Parathyroid adenoma (tissue), 2 donors: ENCODE measurements around the gene SUPT3H.

Experiments used
- H2AFZ ChIP-seq: fragments of 300-600 bp; sonication (generic); one replicate; pipeline ENCODE4 v1.7.0; 2017; ENCODE audit warnings: antibody characterized with exemption, mild to moderate bottlenecking
- H3K27ac ChIP-seq: fragments of 300-600 bp; sonication (generic); one replicate; pipeline ENCODE4 v1.7.0; 2017
- H3K27me3 ChIP-seq: fragments of 300-600 bp; sonication (generic); one replicate; pipeline ENCODE4 v1.7.0; 2017; ENCODE audit warnings: low read length; ENCODE audit not compliant: control insufficient read depth, insufficient read depth
- H3K36me3 ChIP-seq: fragments of 300-600 bp; sonication (generic); one replicate; pipeline ENCODE4 v1.7.0; 2017; ENCODE audit warnings: low read length; ENCODE audit not compliant: control insufficient read depth, insufficient read depth
- H3K4me1 ChIP-seq: fragments of 300-600 bp; sonication (generic); one replicate; pipeline ENCODE4 v1.7.0; 2017; ENCODE audit warnings: control low read depth
- H3K4me2 ChIP-seq: fragments of 300-600 bp; sonication (generic); one replicate; pipeline ENCODE4 v1.7.0; 2017; ENCODE audit warnings: low read length
- H3K4me3 ChIP-seq: fragments of 300-600 bp; sonication (generic); one replicate; pipeline ENCODE4 v1.7.0; 2017; ENCODE audit warnings: low read depth, low read length
- H3K79me2 ChIP-seq: fragments of 300-600 bp; sonication (generic); one replicate; pipeline ENCODE4 v1.7.0; 2017; ENCODE audit warnings: control low read depth
- H3K9ac ChIP-seq: fragments of 300-600 bp; sonication (generic); one replicate; pipeline ENCODE4 v1.7.0; 2017; ENCODE audit warnings: mild to moderate bottlenecking
- H3K9me3 ChIP-seq: fragments of 300-600 bp; sonication (generic); one replicate; pipeline ENCODE4 v1.7.0; 2017; ENCODE audit warnings: low read length; ENCODE audit not compliant: control insufficient read depth
- CTCF ChIP-seq: fragments of 300-600 bp; sonication (generic); IDR thresholded peaks from one replicate; pipeline ENCODE4 v1.7.0; 2017; ENCODE audit warnings: antibody characterized with exemption, mild to moderate bottlenecking
- donor health status: primary hyperparathyroidism.

SUPT3H gene

GRCh38 chr6:44850312-44850711 lies 527.4 kb downstream of the SUPT3H start:
- Histone ChIP-seq H3K9ac (no peak overlapping the region), H3K27ac (no peak overlapping the region), H3K4me3 (no peak overlapping the region), H3K27me3 (no peaks in the 10 kb centered on the region), H3K4me1 (no peaks in the 10 kb centered on the region), H3K4me2 (no peak overlapping the region), H2AFZ (no peak overlapping the region), H3K9me3 (no peaks in the 10 kb centered on the region), H3K36me3 (no peaks in the 10 kb centered on the region), H3K79me2 (no peaks in the 10 kb centered on the region)
- TF ChIP-seq CTCF, result no peak

GRCh38 chr6:44849806-44850205 lies 527.9 kb downstream of the SUPT3H start:
- no peak overlapping the region for H3K4me3 ChIP-seq
- H3K27me3 ChIP-seq, result no peaks in the 10 kb centered on the region
- no peaks in the 10 kb centered on the region for H3K4me1 ChIP-seq
- no peaks in the 10 kb centered on the region for H3K36me3 ChIP-seq
- no peaks in the 10 kb centered on the region for H3K79me2 ChIP-seq
- H3K9me3 ChIP-seq, result no peaks in the 10 kb centered on the region
- no peak overlapping the region for H3K4me2 ChIP-seq
- H3K27ac ChIP-seq, result no peak overlapping the region
- no peak overlapping the region for H3K9ac ChIP-seq
- H2AFZ ChIP-seq, result no peak overlapping the region
- TF ChIP-seq CTCF, result no peak

DNA sequence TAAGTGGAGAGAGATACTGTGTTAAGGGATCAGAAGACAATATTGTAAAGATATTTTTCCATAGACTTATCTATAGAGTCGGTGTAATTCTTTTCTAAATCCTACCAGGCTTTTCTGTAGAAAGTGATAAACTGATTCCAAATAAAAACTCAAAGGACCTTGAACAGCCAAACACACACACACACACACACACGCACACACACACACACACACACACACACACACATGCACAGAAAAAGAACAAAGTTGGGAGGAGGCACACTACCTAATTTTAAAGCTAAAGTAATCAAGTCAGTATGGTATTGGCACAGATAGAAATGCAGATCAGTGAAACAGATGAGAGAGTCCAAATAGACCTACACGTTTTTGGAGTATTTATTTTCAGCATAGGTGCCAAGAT lies 534.0 kb downstream of the SUPT3H start:
- Histone ChIP-seq H3K4me3 (no peak overlapping the region), H3K9ac (no peak overlapping the region), H3K4me1 (no peaks in the 10 kb centered on the region), H3K27ac (no peak overlapping the region), H3K27me3 (no peaks in the 10 kb centered on the region), H3K36me3 (no peaks in the 10 kb centered on the region), H2AFZ (no peak overlapping the region), H3K9me3 (no peaks in the 10 kb centered on the region), H3K4me2 (no peak overlapping the region), H3K79me2 (no peaks in the 10 kb centered on the region)
- TF ChIP-seq CTCF, result no peak

- Histone ChIP-seq H2AFZ (no peak overlapping the region), H3K4me3 (no peak overlapping the region), H3K9ac (no peak overlapping the region), H3K27ac (no peak overlapping the region), H3K9me3 (no peaks in the 10 kb centered on the region), H3K4me1 (no peaks in the 10 kb centered on the region), H3K27me3 (no peaks in the 10 kb centered on the region), H3K36me3 (no peaks in the 10 kb centered on the region), H3K4me2 (no peak overlapping the region), H3K79me2 (no peaks in the 10 kb centered on the region)
- TF ChIP-seq CTCF, result no peak
Observed at GRCh38 chr6:44842616-44843015, 535.1 kb downstream of the SUPT3H start.

DNA sequence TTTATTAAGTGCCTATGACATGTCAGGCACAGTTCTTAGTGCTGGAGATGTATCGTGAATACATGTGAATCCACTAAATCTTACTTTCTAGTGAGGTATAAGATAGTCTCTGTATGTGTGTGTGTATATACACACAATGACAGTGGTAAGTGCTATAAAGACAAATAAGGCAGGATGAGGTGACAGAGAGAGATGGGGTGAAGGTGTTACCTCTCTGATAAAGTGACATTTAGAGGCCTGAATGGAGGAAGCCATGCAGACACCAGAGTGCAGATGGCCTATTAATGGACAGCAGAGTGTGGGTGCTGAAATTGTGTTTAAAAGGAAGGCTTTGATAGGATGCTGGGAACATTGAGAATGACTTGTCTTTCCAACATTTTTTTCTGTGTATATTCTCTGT lies 535.9 kb downstream of the SUPT3H start:
- Histone ChIP-seq H3K79me2 (no peaks in the 10 kb centered on the region), H3K9me3 (no peaks in the 10 kb centered on the region), H3K4me1 (no peaks in the 10 kb centered on the region), H3K27me3 (no peaks in the 10 kb centered on the region), H2AFZ (no peak overlapping the region), H3K27ac (no peak overlapping the region), H3K36me3 (no peaks in the 10 kb centered on the region), H3K9ac (no peak overlapping the region), H3K4me2 (no peak overlapping the region), H3K4me3 (no peak overlapping the region)
- no peak for TF ChIP-seq CTCF
